Ovary (tissue), 9 donors: Measurements from ENCODE around the gene ADH4. TPM values are rescaled to one million over a fixed set of nuclear protein-coding genes. Genes with fewer than 3 reads are reported as not detected.
"Not testable (repeated sequence)": the region's sequence is repeated elsewhere in the genome, so short reads cannot be mapped to it uniquely, and the experiment has no call there.

Source experiments
- DNase-seq, 5 donors: peaks; one replicate each; pipeline ENCODE4 v3.0.0-alpha.2; 2019 to 2020
- H3K27ac ChIP-seq, 2 donors: fragments of 200-600 bp; one replicate each; pipeline versions ENCODE4 v1.5.1 to v1.8.0; 2019 to 2022
- H3K27me3 ChIP-seq: fragments of 200-600 bp; one replicate; pipeline ENCODE4 v1.8.0; 2022
- H3K36me3 ChIP-seq: fragments of 200-600 bp; sonication (generic); one replicate; pipeline ENCODE4 v1.5.1; 2019
- H3K4me1 ChIP-seq: one replicate; pipeline ENCODE4 v1.8.1; 2013; ENCODE audit warnings: mild to moderate bottlenecking, moderate library complexity; ENCODE audit not compliant: insufficient read depth
- H3K4me3 ChIP-seq: fragments of 200-600 bp; sonication (generic); one replicate; pipeline ENCODE4 v1.5.1; 2017
- H3K9me3 ChIP-seq, 2 donors: fragments of 200-600 bp in 1 of 2; sonication (generic) in 1 of 2; one replicate each; pipeline versions ENCODE4 v1.5.1 to v1.8.1; 2013 to 2019; ENCODE audit warnings: mild to moderate bottlenecking in 1 of 2, moderate library complexity in 1 of 2
- EP300 ChIP-seq: sonication (generic); formaldehyde crosslinking; IDR thresholded peaks from one replicate; pipeline ENCODE4 v1.6.1; 2017; ENCODE audit warnings: antibody characterized with exemption
- POLR2A ChIP-seq: fragments of 450-650 bp; IDR thresholded peaks from one replicate; pipeline ENCODE4 v1.6.1; 2017; ENCODE audit warnings: antibody characterized with exemption, mild to moderate bottlenecking, moderate library complexity
- WGBS, 3 donors: extraction: QIAGEN DNeasy Blood & Tissue Kit in 1 of 3; methylation state at CpG; one replicate each; pipeline versions ENCODE4 v1.1.5 to v1.1.7; 2013 to 2017; 5-methylcytosine and 5-hydroxymethylcytosine counted together
- intact Hi-C, 4 donors: fragments of 100-400 bp; cut with DNase I; formaldehyde crosslinking; loops; one replicate each; pipeline versions ENCODE4 v1.11.0 to v1.15.1; 2022 to 2023
- polyA plus RNA-seq, 2 donors: library from polyadenylated mRNA; stranded (reverse); fragments of 200-250 nt in 1 of 2; fragments of 350-450 nt in 1 of 2; fragmentation: Illumina TruSeq in 1 of 2; extraction: RNeasy Lipid Tissue Mini Kit (QIAGEN cat#74804) in 1 of 2; gene quantifications; one replicate each; pipeline ENCODE4 v1.2.3, GENCODE V29; 2013 to 2014
- total RNA-seq, 7 donors: library from RNA; depleted of rRNA in 2 of 7; stranded (reverse); fragments of >200 nt in 2 of 7; fragmentation: NEBNext Ultra II Directional in 3 of 7; extraction: Animal tissue kit (Norgen Biotek cat#: 25700) in 3 of 7; gene quantifications; one replicate each; pipeline versions ENCODE4 v1.1.0 to v1.2.4, GENCODE V29; 2016 to 2023
- TF ChIP-seq, protein P1 (sequence below), 3 donors: fragments of 450-650 bp in 2 of 3; fragments of 200-600 bp in 1 of 3; IDR thresholded peaks; one replicate each; pipeline versions ENCODE4 v1.5.1 to v1.8.0; 2016 to 2022; ENCODE audit warnings: antibody characterized with exemption in 3 of 3, mild to moderate bottlenecking in 1 of 3
- donor health status: DM: no; HTN: no; CAD: no; lungs with moderate emphysema.
- donor health status: DM: no; HTN: no; CAD: no.
- donor health status: Bipolar disorder and iron deficiency.
- donor health status: DM: yes; HTN: yes; CAD: no.
- donor health status: DM: no; HTN: no; CAD: no.
- donor health status: DM: yes; HTN: yes; CAD: no.

ADH4 gene
- total and polyA plus RNA-seq, 9 donors: 0.04 to 0.72 (median 0.33) TPM; not detected in 6

DNA sequence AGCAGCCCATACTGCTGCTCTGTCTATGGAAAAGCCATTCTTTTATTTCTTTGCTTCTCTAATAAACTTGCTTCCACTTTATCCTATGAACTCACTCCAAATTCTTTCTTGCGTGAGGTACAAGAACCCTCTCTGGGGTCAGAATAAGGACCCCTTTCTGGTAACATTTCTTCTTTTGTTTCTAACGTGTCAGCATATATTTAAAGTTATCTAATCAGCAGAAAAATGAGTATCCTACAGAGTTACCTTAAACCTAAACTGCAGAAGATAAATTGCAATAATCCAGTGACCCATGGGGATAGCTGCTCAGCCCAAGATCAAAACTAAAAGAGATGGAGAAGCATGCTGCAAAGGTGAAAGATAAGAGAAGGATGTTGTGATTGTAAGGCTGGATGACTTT, 59.5 kb downstream of the ADH4 start:
- Histone ChIP-seq H3K4me1 (peaks cover 6% of the 10 kb centered on the region), H3K27me3 (no peaks in the 10 kb centered on the region), H3K9me3 (no peaks in the 10 kb centered on the region), H3K27ac (no peak overlapping the region), H3K36me3 (no peaks in the 10 kb centered on the region), H3K4me3 (no peak overlapping the region)
- DNase-seq: no peak
- intact Hi-C loops: loop anchor here in 1 of 4 donors (10.0 kb wide), 1 partner anchor 320 kb away; no protein-coding TSS in a partner anchor
- WGBS, 3 donors: 82 to 90% (median 87%) methylated on average over 2 of the region's 2 CpGs
- TF ChIP-seq, protein P1, sequence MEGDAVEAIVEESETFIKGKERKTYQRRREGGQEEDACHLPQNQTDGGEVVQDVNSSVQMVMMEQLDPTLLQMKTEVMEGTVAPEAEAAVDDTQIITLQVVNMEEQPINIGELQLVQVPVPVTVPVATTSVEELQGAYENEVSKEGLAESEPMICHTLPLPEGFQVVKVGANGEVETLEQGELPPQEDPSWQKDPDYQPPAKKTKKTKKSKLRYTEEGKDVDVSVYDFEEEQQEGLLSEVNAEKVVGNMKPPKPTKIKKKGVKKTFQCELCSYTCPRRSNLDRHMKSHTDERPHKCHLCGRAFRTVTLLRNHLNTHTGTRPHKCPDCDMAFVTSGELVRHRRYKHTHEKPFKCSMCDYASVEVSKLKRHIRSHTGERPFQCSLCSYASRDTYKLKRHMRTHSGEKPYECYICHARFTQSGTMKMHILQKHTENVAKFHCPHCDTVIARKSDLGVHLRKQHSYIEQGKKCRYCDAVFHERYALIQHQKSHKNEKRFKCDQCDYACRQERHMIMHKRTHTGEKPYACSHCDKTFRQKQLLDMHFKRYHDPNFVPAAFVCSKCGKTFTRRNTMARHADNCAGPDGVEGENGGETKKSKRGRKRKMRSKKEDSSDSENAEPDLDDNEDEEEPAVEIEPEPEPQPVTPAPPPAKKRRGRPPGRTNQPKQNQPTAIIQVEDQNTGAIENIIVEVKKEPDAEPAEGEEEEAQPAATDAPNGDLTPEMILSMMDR (IDR thresholded peaks at IDR 0.05): no peak
- TF ChIP-seq EP300 (no peak), POLR2A (no peak)

DNA sequence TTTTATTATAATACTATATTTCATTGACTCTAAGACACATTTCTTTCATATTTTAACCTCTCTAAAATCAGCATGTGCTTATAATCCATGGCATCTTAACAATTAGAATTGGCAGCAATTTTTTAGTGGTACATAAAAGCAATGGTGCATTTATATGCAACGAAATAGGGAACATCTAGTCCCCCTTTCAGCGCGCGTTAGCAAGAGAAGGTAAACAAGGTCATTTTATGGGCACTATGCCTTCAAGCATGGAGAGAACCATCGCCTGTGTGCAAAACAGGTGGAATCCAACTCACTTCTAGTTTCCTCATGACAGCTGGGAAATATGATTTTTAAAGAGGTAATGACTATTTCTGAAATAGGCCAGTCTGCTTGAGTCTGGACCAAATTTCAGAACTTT, 61.9 kb downstream of the ADH4 start:
- no peaks in the 10 kb centered on the region for H3K27me3 ChIP-seq
- no peaks in the 10 kb centered on the region for H3K9me3 ChIP-seq
- TF ChIP-seq EP300: no peak
- TF ChIP-seq, protein P1 (IDR thresholded peaks at IDR 0.05): no peak
- no peak for TF ChIP-seq POLR2A
- H3K4me3 ChIP-seq: no peak overlapping the region
- DNase-seq: no peak
- no peaks in the 10 kb centered on the region for H3K36me3 ChIP-seq
- peaks cover 5% of the 10 kb centered on the region for H3K4me1 ChIP-seq
- no peak overlapping the region for H3K27ac ChIP-seq
- WGBS, 3 donors: 77 to 84% (median 84%) methylated on average over 5 of the region's 5 CpGs
- intact Hi-C loops: loop anchor here in 1 of 4 donors (10.0 kb wide), 1 partner anchor 323 kb away; no protein-coding TSS in a partner anchor

DNA sequence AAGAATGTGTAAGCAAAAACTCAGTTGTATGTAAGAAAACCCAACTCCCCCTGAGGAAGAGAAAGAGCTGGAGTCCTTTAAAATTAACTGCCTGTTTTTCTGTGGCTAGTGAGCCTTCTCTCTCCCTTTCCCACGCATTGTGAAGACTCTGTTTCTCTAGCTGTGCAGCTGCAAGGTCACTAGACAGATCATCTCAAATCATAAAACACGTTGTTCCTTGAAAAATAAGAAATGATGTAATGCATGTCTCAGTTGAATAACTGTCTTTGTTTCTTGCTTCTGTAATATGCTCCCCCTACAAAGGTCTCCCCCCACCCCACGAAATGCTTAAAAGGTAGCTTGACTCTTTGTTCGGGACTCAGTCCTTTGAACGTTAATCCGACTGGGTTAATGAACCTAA, 63.2 kb downstream of the ADH4 start:
- H3K27me3 ChIP-seq, H3K9me3 ChIP-seq, H3K36me3 ChIP-seq, H3K4me1 ChIP-seq, H3K27ac ChIP-seq, DNase-seq, H3K4me3 ChIP-seq: not testable (repeated sequence)
- 10 to 21% (median 10%) methylated on average over 6 of the region's 6 CpGs for WGBS, 3 donors
- intact Hi-C loops: loop anchor here in 1 of 4 donors (10.0 kb wide), 1 partner anchor 324 kb away; no protein-coding TSS in a partner anchor

DNA sequence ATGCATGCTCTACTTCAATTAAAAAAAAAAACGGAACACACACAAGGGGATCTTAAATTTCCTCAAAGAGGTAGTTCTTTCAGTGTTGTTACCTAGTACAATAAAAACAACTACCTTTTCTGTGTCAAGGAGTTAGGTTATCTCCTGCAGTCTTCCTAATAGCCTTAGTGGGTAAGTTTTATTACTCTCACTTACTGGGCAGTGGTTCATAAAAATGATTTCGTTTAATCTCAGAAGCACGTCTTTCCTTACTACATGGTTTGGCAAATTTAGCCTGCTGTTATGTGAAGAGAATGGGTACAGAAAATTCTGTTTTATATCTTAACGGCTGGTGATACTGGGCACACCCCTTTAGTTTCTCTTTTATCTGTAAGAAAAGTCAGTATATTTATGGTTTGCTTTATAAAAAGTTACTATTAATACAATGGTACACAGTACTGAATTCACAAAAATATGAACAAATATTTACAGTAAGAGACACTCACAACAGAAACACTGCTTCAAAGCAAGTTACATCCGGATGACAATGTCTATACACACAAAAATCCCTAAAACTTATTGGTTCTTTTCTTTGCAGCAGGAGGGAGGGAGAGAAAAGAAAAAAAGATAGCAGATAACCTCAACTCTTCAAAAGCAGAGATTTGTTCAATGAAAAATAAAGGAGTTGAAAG, 64.3 kb downstream of the ADH4 start:
- Histone ChIP-seq H3K27me3 (no peaks in the 10 kb centered on the region), H3K9me3 (no peaks in the 10 kb centered on the region), H3K27ac (no peak overlapping the region), H3K4me1 (peaks cover 2% of the 10 kb centered on the region), H3K36me3 (no peaks in the 10 kb centered on the region), H3K4me3 (no peak overlapping the region)
- TF ChIP-seq, protein P1 (IDR thresholded peaks at IDR 0.05): no peak
- TF ChIP-seq EP300 (no peak), POLR2A (no peak)
- WGBS, 3 donors: 40 to 67% (median 41%) methylated on average over 5 of the region's 5 CpGs
- intact Hi-C loops: loop anchor here in 1 of 4 donors (10.0 kb wide), 1 partner anchor 325 kb away; no protein-coding TSS in a partner anchor
- no peak for DNase-seq

DNA sequence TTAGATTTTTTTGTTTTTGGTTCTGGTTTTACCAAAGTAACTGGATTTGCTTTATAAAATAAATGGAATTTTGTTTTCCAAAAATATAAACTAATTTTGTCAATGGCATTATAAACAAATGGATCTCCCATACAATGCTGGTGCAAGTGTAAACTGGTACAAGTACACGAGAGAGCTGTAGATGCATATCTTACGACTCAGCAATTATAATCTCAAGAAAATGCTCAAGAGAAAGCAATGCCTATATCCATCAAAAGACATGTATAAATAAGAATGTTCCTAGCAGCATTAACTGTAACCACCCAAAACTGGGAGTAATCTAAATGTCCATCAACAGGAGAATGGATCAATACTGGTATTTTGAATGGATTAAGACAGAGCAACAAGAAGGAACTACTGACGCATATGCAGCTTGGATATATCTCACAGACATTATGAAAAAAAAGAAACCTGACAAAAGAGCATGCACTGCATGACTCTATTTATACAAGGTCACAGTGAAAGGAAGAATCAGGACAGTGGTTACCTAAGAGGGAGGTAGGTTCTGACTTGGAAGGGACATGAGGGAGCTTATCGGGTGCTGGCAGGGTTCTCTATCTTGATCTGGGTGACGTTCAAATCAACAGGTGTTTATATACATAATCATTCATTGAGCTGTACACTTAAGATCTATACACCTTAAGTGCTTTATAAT, 65.0 kb downstream of the ADH4 start:
- no peak overlapping the region for H3K27ac ChIP-seq
- no peaks in the 10 kb centered on the region for H3K27me3 ChIP-seq
- H3K9me3 ChIP-seq: no peaks in the 10 kb centered on the region
- intact Hi-C loops: no loop called here
- WGBS, 3 donors: 73 to 80% (median 75%) methylated on average over 5 of the region's 5 CpGs
- no peaks in the 10 kb centered on the region for H3K36me3 ChIP-seq
- peaks cover 2% of the 10 kb centered on the region for H3K4me1 ChIP-seq
- H3K4me3 ChIP-seq: no peak overlapping the region
- TF ChIP-seq POLR2A (no peak), EP300 (no peak)
- TF ChIP-seq, protein P1 (IDR thresholded peaks at IDR 0.05): no peak
- no peak for DNase-seq
